GM23338 (cell line): ENCODE results near the gene TMEM219. TPM values are rescaled to one million over a fixed set of nuclear protein-coding genes. Genes with fewer than 3 reads are reported as not detected.

Experiments used
- ATAC-seq: fragments of 200-7000 bp; cut with Tn5 transposase; 3 replicates; pipeline ENCODE4 v1.9.1; 2020
- DNase-seq: peaks from one replicate; pipeline ENCODE4 v3.0.0-alpha.2; 2015; ENCODE audit warnings: low spot score
- H2AFZ ChIP-seq: fragments of 200-600 bp; sonication (generic); 2 replicates; pipeline ENCODE4 v1.8.0; 2016; ENCODE audit warnings: antibody characterized with exemption, mild to moderate bottlenecking, moderate library complexity
- H3F3A ChIP-seq: fragments of 200-600 bp; sonication (generic); replicated peaks from 2 replicates; pipeline ENCODE4 v1.8.0; 2017; ENCODE audit warnings: antibody characterized with exemption, mixed run types, low read depth
- H3K27ac ChIP-seq: fragments of 200-600 bp; sonication (generic); 2 replicates; pipeline ENCODE4 v1.6.1; 2016; ENCODE audit warnings: low read depth
- H3K27me3 ChIP-seq: fragments of 200-600 bp; sonication (generic); 2 replicates; pipeline ENCODE4 v1.8.0; 2016; ENCODE audit warnings: mild to moderate bottlenecking, mixed run types, moderate library complexity; ENCODE audit not compliant: insufficient read depth
- H3K36me3 ChIP-seq: fragments of 200-600 bp; sonication (generic); 2 replicates; pipeline ENCODE4 v1.8.0; 2016; ENCODE audit warnings: mild to moderate bottlenecking; ENCODE audit not compliant: insufficient read depth
- H3K4me1 ChIP-seq: fragments of 200-600 bp; sonication (generic); 2 replicates; pipeline ENCODE4 v1.8.0; 2016; ENCODE audit warnings: mild to moderate bottlenecking, moderate library complexity; ENCODE audit not compliant: insufficient read depth
- H3K4me2 ChIP-seq: fragments of 200-600 bp; sonication (generic); 2 replicates; pipeline ENCODE4 v1.7.1; 2017; ENCODE audit warnings: mixed run types
- H3K4me3 ChIP-seq: fragments of 200-600 bp; sonication (generic); 2 replicates; pipeline ENCODE4 v1.6.1; 2016; ENCODE audit warnings: mixed run types
- H3K79me2 ChIP-seq: fragments of 200-600 bp; sonication (generic); replicated peaks from 2 replicates; pipeline ENCODE4 v1.8.0; 2017; ENCODE audit warnings: mild to moderate bottlenecking; ENCODE audit not compliant: insufficient read depth
- H3K9me2 ChIP-seq: fragments of 200-600 bp; sonication (generic); 2 replicates; pipeline ENCODE4 v1.8.0; 2017; ENCODE audit not compliant: insufficient read depth
- H4K20me1 ChIP-seq: fragments of 200-600 bp; sonication (generic); replicated peaks from 2 replicates; pipeline ENCODE4 v1.8.0; 2017; ENCODE audit warnings: mild to moderate bottlenecking; ENCODE audit not compliant: insufficient read depth
- H3K27ac Mint-ChIP-seq: 2 replicates; pipeline ENCODE4 v1.8.0; 2020; ENCODE audit warnings: inconsistent platforms, mild to moderate bottlenecking, moderate library complexity, mixed read lengths
- H3K27me3 Mint-ChIP-seq: 3 replicates; pipeline ENCODE4 v1.8.0; 2022; ENCODE audit warnings: low read depth, mild to moderate bottlenecking, moderate library complexity, mixed read lengths, inconsistent platforms; ENCODE audit not compliant: insufficient read depth, poor library complexity
- H3K36me3 Mint-ChIP-seq: 3 replicates; pipeline ENCODE4 v1.8.0; 2021; ENCODE audit warnings: low read depth, mild to moderate bottlenecking, inconsistent platforms, moderate library complexity, mixed read lengths
- H3K4me1 Mint-ChIP-seq: 3 replicates; pipeline ENCODE4 v1.8.0; 2020; ENCODE audit warnings: mild to moderate bottlenecking, inconsistent platforms, mixed read lengths
- H3K4me3 Mint-ChIP-seq: 3 replicates; pipeline ENCODE4 v1.8.0; 2021; ENCODE audit warnings: moderate library complexity, mild to moderate bottlenecking, inconsistent platforms, mixed read lengths
- H3K9me3 Mint-ChIP-seq: 3 replicates; pipeline ENCODE4 v1.8.0; 2020; ENCODE audit warnings: moderate library complexity, mild to moderate bottlenecking, inconsistent platforms, mixed read lengths
- CREB1 ChIP-seq: fragments of 250-450 bp; sonication (Bioruptor Pico); IDR thresholded peaks from 2 replicates; pipeline ENCODE4 v1.5.0; 2020; ENCODE audit warnings: low read depth, mild to moderate bottlenecking, moderate library complexity
- CTCF ChIP-seq, 2 experiments: fragments of 200-600 bp in 1 of 2; sonication (generic) in 1 of 2; conservative IDR thresholded peaks; 2 replicates each; pipeline versions ENCODE4 v1.5.1 to v1.6.1; 2016 to 2017; ENCODE audit warnings: antibody characterized with exemption in 2 of 2, low read depth in 2 of 2, mild to moderate bottlenecking in 2 of 2, moderate library complexity in 1 of 2
- EZH2 ChIP-seq: fragments of 200-600 bp; sonication (generic); IDR thresholded peaks from one replicate; pipeline ENCODE4 v1.8.0; 2017; ENCODE audit warnings: antibody characterized with exemption, mild to moderate bottlenecking, low read depth; ENCODE audit not compliant: unreplicated experiment
- EZH2phosphoT487 ChIP-seq: fragments of 200-600 bp; sonication (generic); IDR thresholded peaks from one replicate; pipeline ENCODE4 v1.8.1; 2018; ENCODE audit warnings: antibody characterized with exemption; ENCODE audit not compliant: unreplicated experiment
- JUNB ChIP-seq: IDR thresholded peaks from one replicate; pipeline ENCODE4 v1.6.1; 2016; ENCODE audit warnings: antibody characterized with exemption; ENCODE audit not compliant: unreplicated experiment
- NANOG ChIP-seq: IDR thresholded peaks from 2 replicates; pipeline ENCODE4 v1.6.1; 2016; ENCODE audit warnings: antibody characterized with exemption, borderline replicate concordance
- POLR2AphosphoS5 ChIP-seq: IDR thresholded peaks from 2 replicates; pipeline ENCODE4 v1.6.1; 2016; ENCODE audit warnings: antibody characterized with exemption, low read depth
- REST ChIP-seq: IDR thresholded peaks from one replicate; pipeline ENCODE4 v1.6.1; 2018; ENCODE audit warnings: antibody characterized with exemption; ENCODE audit not compliant: unreplicated experiment
- STAT1 ChIP-seq: IDR thresholded peaks from one replicate; pipeline ENCODE4 v1.6.1; 2016; ENCODE audit warnings: antibody characterized with exemption; ENCODE audit not compliant: unreplicated experiment
- ZNF114 ChIP-seq: fragments of 250-450 bp; sonication (Bioruptor Pico); IDR thresholded peaks from 2 replicates; pipeline ENCODE4 v1.5.0; 2020; ENCODE audit warnings: mild to moderate bottlenecking, moderate library complexity
- ZNF331 ChIP-seq: fragments of 250-450 bp; sonication (Bioruptor Pico); IDR thresholded peaks from 2 replicates; pipeline ENCODE4 v1.5.0; 2020; ENCODE audit warnings: low read depth, mild to moderate bottlenecking, moderate library complexity
- ZNF462 ChIP-seq: fragments of 250-450 bp; sonication (Bioruptor Pico); IDR thresholded peaks from 2 replicates; pipeline ENCODE4 v1.5.0; 2020; ENCODE audit warnings: mild to moderate bottlenecking, moderate library complexity
- polyA plus RNA-seq: library from polyadenylated mRNA; unstranded; fragments of >200 nt; fragmentation: Nextera tagmentation; extraction: Ambion mirVana; gene quantifications from 2 replicates; pipeline ENCODE4 v1.2.1, GENCODE V29; 2016
- total RNA-seq: library from RNA; depleted of rRNA; stranded (reverse); fragments of >200 nt; shearing (Covaris generic); gene quantifications from 2 replicates; pipeline ENCODE4 v1.2.3, GENCODE V29; 2014
- TF ChIP-seq, protein P1 (sequence below): IDR thresholded peaks from 2 replicates; pipeline ENCODE4 v1.6.1; 2016; ENCODE audit warnings: antibody characterized with exemption

TMEM219 gene
- total and polyA plus RNA-seq, 2 experiments from 2014 or later = 50.0 to 82.3 TPM

DNA sequence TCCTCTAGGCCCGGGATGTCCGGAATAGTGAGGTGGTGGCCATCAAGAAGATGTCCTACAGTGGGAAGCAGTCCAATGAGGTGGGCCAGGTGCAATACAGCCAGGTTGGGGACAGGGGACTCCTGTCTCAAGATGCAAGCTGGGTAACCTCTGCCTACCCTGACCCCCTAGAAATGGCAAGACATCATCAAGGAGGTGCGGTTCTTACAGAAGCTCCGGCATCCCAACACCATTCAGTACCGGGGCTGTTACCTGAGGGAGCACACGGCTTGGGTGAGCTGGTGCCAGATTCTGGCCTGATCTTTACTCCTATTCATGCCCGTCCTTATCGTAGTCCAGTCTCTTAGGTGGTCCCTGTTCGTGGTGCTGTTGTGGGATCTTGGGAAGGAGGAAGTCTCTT, 16.2 kb downstream of the TMEM219 start:
- no peak overlapping the region for H3K27ac Mint-ChIP-seq
- Histone ChIP-seq H3K4me2 (no peak overlapping the region), H3K9me2 (peaks cover under 1% of the 10 kb centered on the region; the same call in 1 of the 2 replicates), H3K27ac (no peak overlapping the region), H2AFZ (no peak overlapping the region), H3K79me2 (peaks cover 37% of the 10 kb centered on the region), H4K20me1 (peaks cover 17% of the 10 kb centered on the region), H3F3A (peaks cover 12% of the 10 kb centered on the region; the same call in 1 of the 2 replicates), H3K4me1 (peaks cover 27% of the 10 kb centered on the region), H3K4me3 (no peak overlapping the region), H3K36me3 (peaks cover 21% of the 10 kb centered on the region), H3K27me3 (peaks cover under 1% of the 10 kb centered on the region; the same call in 1 of the 2 replicates)
- H3K27me3 Mint-ChIP-seq = peaks cover 7% of the 10 kb centered on the region
- DNase-seq = no peak
- TF ChIP-seq ZNF462 (CRISPR knock-in tag) = no peak
- TF ChIP-seq REST = no peak
- no peak for TF ChIP-seq EZH2
- TF ChIP-seq POLR2AphosphoS5 = no peak
- no peak for TF ChIP-seq CREB1
- TF ChIP-seq CTCF (conservative IDR thresholded peaks at IDR 0.05; ENCODE audit: low read depth in 2 of 2) = no peak
- TF ChIP-seq ZNF114 = no peak
- TF ChIP-seq ZNF331 (CRISPR knock-in tag) = no peak
- no peak for TF ChIP-seq STAT1
- TF ChIP-seq JUNB = no peak
- TF ChIP-seq EZH2phosphoT487 = no peak
- TF ChIP-seq, protein P1, sequence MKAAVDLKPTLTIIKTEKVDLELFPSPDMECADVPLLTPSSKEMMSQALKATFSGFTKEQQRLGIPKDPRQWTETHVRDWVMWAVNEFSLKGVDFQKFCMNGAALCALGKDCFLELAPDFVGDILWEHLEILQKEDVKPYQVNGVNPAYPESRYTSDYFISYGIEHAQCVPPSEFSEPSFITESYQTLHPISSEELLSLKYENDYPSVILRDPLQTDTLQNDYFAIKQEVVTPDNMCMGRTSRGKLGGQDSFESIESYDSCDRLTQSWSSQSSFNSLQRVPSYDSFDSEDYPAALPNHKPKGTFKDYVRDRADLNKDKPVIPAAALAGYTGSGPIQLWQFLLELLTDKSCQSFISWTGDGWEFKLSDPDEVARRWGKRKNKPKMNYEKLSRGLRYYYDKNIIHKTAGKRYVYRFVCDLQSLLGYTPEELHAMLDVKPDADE = no peak
- no peak for TF ChIP-seq NANOG
- H3K4me1 Mint-ChIP-seq = peaks cover 29% of the 10 kb centered on the region
- peaks cover 4% of the 10 kb centered on the region for H3K9me3 Mint-ChIP-seq
- peaks cover 32% of the 10 kb centered on the region for H3K36me3 Mint-ChIP-seq
- ATAC-seq = no peak
- no peak overlapping the region for H3K4me3 Mint-ChIP-seq
